IPS-NIHi7 (cell line): Measurements from ENCODE around the gene MTHFSD.

Experiments
- DNase-seq: peaks from one replicate; pipeline ENCODE4 v3.0.0; 2012; ENCODE audit warnings: mixed read lengths; ENCODE audit errors: extremely low spot score

The MTHFSD gene

DNA sequence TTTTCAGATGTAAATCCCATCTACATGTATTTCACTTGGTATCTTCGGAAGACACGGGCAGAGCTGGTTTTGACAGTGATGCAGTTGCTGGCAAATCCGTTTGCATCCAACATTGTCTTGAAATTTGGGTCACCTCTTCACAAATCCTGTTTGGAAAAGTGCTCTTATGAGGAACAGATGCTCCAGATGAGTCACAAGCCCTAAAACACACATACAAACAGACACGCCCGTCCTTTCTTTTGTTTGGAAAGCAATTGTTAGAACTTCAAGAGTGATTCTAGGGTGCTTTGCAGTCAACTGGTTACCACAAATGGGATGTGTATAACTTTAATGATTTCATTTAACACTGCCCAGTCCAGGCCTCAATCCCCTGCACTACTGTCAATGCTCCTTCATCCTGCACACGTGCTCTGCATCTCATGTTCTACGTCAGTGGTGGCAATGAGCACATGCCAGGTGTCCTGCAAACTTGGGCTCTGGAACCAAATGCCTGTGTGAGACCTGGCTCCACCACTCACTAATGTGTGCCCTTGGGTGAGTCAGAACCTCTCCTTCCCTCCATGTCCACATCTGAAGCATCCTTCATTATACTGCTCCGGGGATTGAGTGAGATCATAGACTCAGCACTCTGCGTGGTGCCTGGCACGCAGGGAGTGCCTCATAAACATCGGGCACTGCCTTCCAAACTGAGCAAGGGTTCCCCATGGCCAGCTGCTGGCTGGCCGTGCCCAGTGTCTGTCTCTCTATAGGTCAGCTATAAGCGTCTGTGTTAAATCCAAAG lies 64.0 kb downstream of the MTHFSD start:
- no peak for DNase-seq

GRCh38 chr16:86485746-86486145 lies 69.3 kb downstream of the MTHFSD start:
- DNase-seq = no peak

- no peak for DNase-seq
These were observed 70.8 kb downstream of the MTHFSD start for GRCh38 chr16:86484240-86484639.

DNA sequence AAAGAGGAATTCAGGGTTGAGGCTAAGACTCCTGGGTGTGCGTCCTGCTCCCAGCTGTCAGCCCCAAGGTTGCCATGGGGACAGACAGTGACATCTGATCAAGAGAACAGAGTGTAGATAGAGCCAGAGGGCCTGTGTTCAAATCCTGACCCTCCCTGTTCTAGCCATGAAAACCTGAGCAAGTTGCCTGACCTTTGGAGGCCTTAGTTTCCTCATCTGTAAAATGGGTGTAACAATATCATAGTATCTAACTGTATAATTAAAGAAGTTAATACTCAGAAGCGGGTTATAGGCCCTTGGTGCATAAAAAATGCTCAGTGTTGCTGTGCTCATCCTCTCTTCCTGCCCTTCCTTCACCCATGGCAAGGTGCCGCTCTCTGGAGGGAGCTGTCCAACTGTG lies 73.4 kb downstream of the MTHFSD start:
- DNase-seq = no peak

DNA sequence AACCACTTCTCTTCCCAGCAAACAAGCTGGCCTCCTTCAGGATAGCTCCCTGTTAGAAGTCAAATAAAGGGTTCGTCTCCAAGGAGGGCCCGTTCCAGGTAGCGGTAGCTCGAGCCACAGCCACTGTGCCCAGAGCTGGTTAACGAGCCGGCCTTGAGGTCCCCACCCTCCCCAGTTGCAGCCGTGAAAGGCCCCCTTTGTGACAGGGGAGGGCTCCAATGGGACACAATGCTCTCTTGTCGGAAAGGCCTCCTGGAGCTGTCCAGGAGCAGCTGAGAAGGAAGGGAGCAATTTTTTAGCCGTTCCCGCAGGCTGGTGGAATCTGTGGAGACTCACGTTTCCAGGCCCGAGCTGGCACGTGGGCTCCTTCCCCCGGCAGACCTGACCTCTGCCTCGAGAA lies 74.6 kb downstream of the MTHFSD start:
- no peak for DNase-seq
